Measurements from ENCODE around the gene CYP2A13. TPM values are rescaled to one million over a fixed set of nuclear protein-coding genes. Genes with fewer than 3 reads are reported as not detected.

CYP2A13 gene
- total RNA-seq, 2 experiments from 2014 or later: not detected

- no peaks in the 10 kb centered on the region for H3K9me3 ChIP-seq (ENCODE audit: low read length)
- no peaks in the 10 kb centered on the region for H3K9me2 ChIP-seq (ENCODE audit: insufficient read depth, low read length)
- H3K79me2 ChIP-seq (ENCODE audit: insufficient read depth, low read depth, low read length): no peaks in the 10 kb centered on the region
- BruUV-seq (replicated peaks): no TSS peak
- H3K4me2 ChIP-seq (ENCODE audit: low read length): no peak overlapping the region
- H3K4me1 ChIP-seq (ENCODE audit: insufficient read depth, low read length, poor library complexity, severe bottlenecking): no peaks in the 10 kb centered on the region
- no peak for DNase-seq (ENCODE audit: low spot score)
- ChIA-PET POLR2A (no interaction called here), CTCF (ENCODE audit: unreplicated experiment) (no interaction called here)
- H2AFZ ChIP-seq (ENCODE audit: low read length): no peak overlapping the region
- no peak overlapping the region for H3K27ac ChIP-seq (ENCODE audit: low read depth, low read length, poor library complexity, severe bottlenecking)
- intact Hi-C loops (cut with micrococcal nuclease; ENCODE audit: unreplicated experiment): no loop called here
- no peak overlapping the region for H3K4me3 ChIP-seq (ENCODE audit: low read depth, low read length, poor library complexity, severe bottlenecking)
- H3K36me3 ChIP-seq (ENCODE audit: insufficient read depth, low read length): no peaks in the 10 kb centered on the region
- no peaks in the 10 kb centered on the region for H4K20me1 ChIP-seq (ENCODE audit: insufficient read depth, low read length)
- TF ChIP-seq CTCF (conservative IDR thresholded peaks at IDR 0.05; ENCODE audit: low read length) (no peak), EZH2phosphoT487 (IDR thresholded peaks at IDR 0.05; ENCODE audit: borderline replicate concordance, low read depth, low read length) (no peak)
Observed at GRCh38 chr19:41089959-41090358, 1.7 kb downstream of the CYP2A13 start.

- Histone ChIP-seq H3K4me1 (ENCODE audit: insufficient read depth, low read length, poor library complexity, severe bottlenecking) (no peaks in the 10 kb centered on the region), H3K9me3 (ENCODE audit: low read length) (no peaks in the 10 kb centered on the region), H3K4me3 (ENCODE audit: low read depth, low read length, poor library complexity, severe bottlenecking) (no peak overlapping the region), H3K27ac (ENCODE audit: low read depth, low read length, poor library complexity, severe bottlenecking) (no peak overlapping the region), H3K79me2 (ENCODE audit: insufficient read depth, low read depth, low read length) (no peaks in the 10 kb centered on the region), H2AFZ (ENCODE audit: low read length) (no peak overlapping the region), H3K9me2 (ENCODE audit: insufficient read depth, low read length) (no peaks in the 10 kb centered on the region), H3K4me2 (ENCODE audit: low read length) (no peak overlapping the region), H3K36me3 (ENCODE audit: insufficient read depth, low read length) (no peaks in the 10 kb centered on the region), H4K20me1 (ENCODE audit: insufficient read depth, low read length) (no peaks in the 10 kb centered on the region)
- ChIA-PET CTCF (ENCODE audit: unreplicated experiment) (no interaction called here), POLR2A (no interaction called here)
- TF ChIP-seq EZH2phosphoT487 (IDR thresholded peaks at IDR 0.05; ENCODE audit: borderline replicate concordance, low read depth, low read length) (no peak), CTCF (conservative IDR thresholded peaks at IDR 0.05; ENCODE audit: low read length) (no peak)
- no peak for DNase-seq (ENCODE audit: low spot score)
- intact Hi-C loops (cut with micrococcal nuclease; ENCODE audit: unreplicated experiment): no loop called here
- BruUV-seq (replicated peaks): no TSS peak
Observed at GRCh38 chr19:41095703-41096102, 7.5 kb downstream of the CYP2A13 start.

- Histone ChIP-seq H3K9me3 (ENCODE audit: low read length) (no peaks in the 10 kb centered on the region), H3K4me3 (ENCODE audit: low read depth, low read length, poor library complexity, severe bottlenecking) (no peak overlapping the region), H3K4me1 (ENCODE audit: insufficient read depth, low read length, poor library complexity, severe bottlenecking) (no peaks in the 10 kb centered on the region), H3K79me2 (ENCODE audit: insufficient read depth, low read depth, low read length) (no peaks in the 10 kb centered on the region), H3K27ac (ENCODE audit: low read depth, low read length, poor library complexity, severe bottlenecking) (no peak overlapping the region), H4K20me1 (ENCODE audit: insufficient read depth, low read length) (no peaks in the 10 kb centered on the region), H3K4me2 (ENCODE audit: low read length) (no peak overlapping the region), H3K36me3 (ENCODE audit: insufficient read depth, low read length) (no peaks in the 10 kb centered on the region), H2AFZ (ENCODE audit: low read length) (no peak overlapping the region), H3K9me2 (ENCODE audit: insufficient read depth, low read length) (no peaks in the 10 kb centered on the region)
- ChIA-PET CTCF (ENCODE audit: unreplicated experiment) (no interaction called here), POLR2A (no interaction called here)
- intact Hi-C loops (cut with micrococcal nuclease; ENCODE audit: unreplicated experiment): no loop called here
- TF ChIP-seq CTCF (conservative IDR thresholded peaks at IDR 0.05; ENCODE audit: low read length) (no peak), EZH2phosphoT487 (IDR thresholded peaks at IDR 0.05; ENCODE audit: borderline replicate concordance, low read depth, low read length) (no peak)
- no TSS peak for BruUV-seq (replicated peaks)
- DNase-seq (ENCODE audit: low spot score): no peak
Observed at GRCh38 chr19:41096353-41096752, 8.1 kb downstream of the CYP2A13 start.
